Smooth muscle cell (in vitro differentiated cells): ENCODE results near the gene PRKN. TPM values are rescaled to one million over a fixed set of nuclear protein-coding genes. Genes with fewer than 3 reads are reported as not detected.

Source experiments
- DNase-seq: peaks from one replicate; lab custom pipeline; 2025; ENCODE audit not compliant: unreplicated experiment; lab: John Stamatoyannopoulos, UW
- H2AFZ ChIP-seq: fragments of 200-600 bp; sonication (generic); 2 replicates; pipeline ENCODE4 v1.6.0; 2016; ENCODE audit warnings: antibody characterized with exemption, low read depth, mild to moderate bottlenecking
- H3F3A ChIP-seq: fragments of 200-600 bp; sonication (generic); 2 replicates; pipeline ENCODE4 v1.6.0; 2017; ENCODE audit warnings: antibody characterized with exemption, low read depth
- H3K27ac ChIP-seq: fragments of 200-600 bp; sonication (generic); 2 replicates; pipeline ENCODE4 v1.5.1; 2016; ENCODE audit warnings: low read depth, mild to moderate bottlenecking
- H3K27me3 ChIP-seq: fragments of 200-600 bp; sonication (generic); 2 replicates; pipeline ENCODE4 v1.6.1; 2016; ENCODE audit warnings: low read depth, mild to moderate bottlenecking
- H3K36me3 ChIP-seq: fragments of 200-600 bp; sonication (generic); 2 replicates; pipeline ENCODE4 v1.5.1; 2016; ENCODE audit warnings: low read depth
- H3K4me1 ChIP-seq: fragments of 200-600 bp; sonication (generic); 2 replicates; pipeline ENCODE4 v1.5.1; 2016; ENCODE audit warnings: low read depth
- H3K4me2 ChIP-seq: fragments of 200-600 bp; sonication (generic); 2 replicates; pipeline ENCODE4 v1.6.0; 2016; ENCODE audit warnings: mild to moderate bottlenecking
- H3K4me3 ChIP-seq: fragments of 200-600 bp; sonication (generic); 2 replicates; pipeline ENCODE4 v1.5.1; 2016; ENCODE audit warnings: mild to moderate bottlenecking
- H3K79me2 ChIP-seq: fragments of 200-600 bp; sonication (generic); 2 replicates; pipeline ENCODE4 v1.6.0; 2016; ENCODE audit warnings: low read depth, mild to moderate bottlenecking
- H3K9ac ChIP-seq: fragments of 200-600 bp; sonication (generic); 2 replicates; pipeline ENCODE4 v1.6.0; 2016; ENCODE audit warnings: low read depth
- H3K9me3 ChIP-seq: fragments of 200-600 bp; sonication (generic); replicated peaks from 2 replicates; pipeline ENCODE4 v1.5.1; 2016; ENCODE audit warnings: low read depth
- H4K20me1 ChIP-seq: fragments of 200-600 bp; sonication (generic); 2 replicates; pipeline ENCODE4 v1.6.0; 2016; ENCODE audit warnings: low read depth
- CTCF ChIP-seq: fragments of 200-600 bp; sonication (generic); IDR thresholded peaks from 2 replicates; pipeline ENCODE4 v1.5.1; 2017; ENCODE audit warnings: borderline replicate concordance, mild to moderate bottlenecking, antibody characterized with exemption; ENCODE audit not compliant: insufficient read depth, poor library complexity, severe bottlenecking
- WGBS: methylation state at CpG from one replicate; pipeline ENCODE4 v1.1.7; 2016; ENCODE audit warnings: low lambda C conversion rate; 5-methylcytosine and 5-hydroxymethylcytosine counted together
- polyA plus RNA-seq: library from polyadenylated mRNA; unstranded; fragments of >200 nt; fragmentation: Nextera tagmentation; extraction: Ambion mirVana; gene quantifications from 2 replicates; pipeline ENCODE4 v1.2.1, GENCODE V29; 2016
- total RNA-seq: library from RNA; depleted of rRNA; stranded (reverse); fragments of >200 nt; gene quantifications from 2 replicates; pipeline ENCODE4 v1.2.3, GENCODE V29; 2014

PRKN gene
- total and polyA plus RNA-seq, 2 experiments from 2014 or later: 0.81 to 5.1 TPM

- WGBS: 40% methylated on average over 2 of the region's 2 CpGs
These were observed 823.9 kb downstream of the PRKN start for GRCh38 chr6:161903584-161904212.

GRCh38 chr6:161901740-161902426 is 825.7 kb downstream of the PRKN start:
- no peaks in the 10 kb centered on the region for H4K20me1 ChIP-seq
- no peaks in the 10 kb centered on the region for H3K4me1 ChIP-seq
- H3K36me3 ChIP-seq: no peaks in the 10 kb centered on the region
- no peak overlapping the region for H3K4me3 ChIP-seq
- H3K9me3 ChIP-seq: no peaks in the 10 kb centered on the region
- DNase-seq: no peak
- no peak overlapping the region for H3K4me2 ChIP-seq
- no peaks in the 10 kb centered on the region for H3F3A ChIP-seq
- H3K27ac ChIP-seq: no peak overlapping the region
- no peak overlapping the region for H3K9ac ChIP-seq
- 70% methylated on average over 16 of the region's 16 CpGs for WGBS
- H3K27me3 ChIP-seq: no peaks in the 10 kb centered on the region
- no peak overlapping the region for H2AFZ ChIP-seq
- TF ChIP-seq CTCF: no peak
- H3K79me2 ChIP-seq: no peaks in the 10 kb centered on the region

More at GRCh38 chr6:161903584-161904212, 823.9 kb downstream of the PRKN start:
- Histone ChIP-seq H3K9ac (no peak overlapping the region), H3K4me1 (no peaks in the 10 kb centered on the region), H3F3A (no peaks in the 10 kb centered on the region), H3K9me3 (no peaks in the 10 kb centered on the region), H2AFZ (no peak overlapping the region), H3K4me2 (no peak overlapping the region), H3K36me3 (no peaks in the 10 kb centered on the region), H3K4me3 (no peak overlapping the region), H3K79me2 (no peaks in the 10 kb centered on the region), H3K27me3 (no peaks in the 10 kb centered on the region), H4K20me1 (no peaks in the 10 kb centered on the region), H3K27ac (no peak overlapping the region)
- DNase-seq: no peak
- TF ChIP-seq CTCF: no peak

- DNase-seq: no peak
- H4K20me1 ChIP-seq: no peaks in the 10 kb centered on the region
- peaks cover 10% of the 10 kb centered on the region for H3K4me1 ChIP-seq
- no peak overlapping the region for H3K9ac ChIP-seq
- H3K9me3 ChIP-seq: no peaks in the 10 kb centered on the region
- no peak overlapping the region for H3K27ac ChIP-seq
- H3K27me3 ChIP-seq: peaks cover 24% of the 10 kb centered on the region
- no peaks in the 10 kb centered on the region for H3K36me3 ChIP-seq
- WGBS: 91% methylated on average over 6 of the region's 6 CpGs
- no peaks in the 10 kb centered on the region for H3K79me2 ChIP-seq
- no peak overlapping the region for H2AFZ ChIP-seq
- no peak for TF ChIP-seq CTCF
- H3K4me3 ChIP-seq: no peak overlapping the region
- no peaks in the 10 kb centered on the region for H3F3A ChIP-seq
- H3K4me2 ChIP-seq: no peak overlapping the region
These were observed 833.1 kb downstream of the PRKN start for GRCh38 chr6:161894436-161894835.
